CMK (cell line): ENCODE data around the gene SCN1B.
"Not testable (repeated sequence)": the region's sequence is repeated elsewhere in the genome, so short reads cannot be mapped to it uniquely, and the experiment has no call there.

Experiments
- DNase-seq: peaks from one replicate; pipeline ENCODE4 v3.0.0-alpha.2; 2010; ENCODE audit warnings: low read depth

The SCN1B gene

GRCh38 chr19:35030257-35031071 lies at the start of gene SCN1B:
Gene SCN1B (plus strand): TSS chr19:35030470. CDS start chr19:35030821, 351 bp downstream.
- DNase-seq, result no peak

DNA sequence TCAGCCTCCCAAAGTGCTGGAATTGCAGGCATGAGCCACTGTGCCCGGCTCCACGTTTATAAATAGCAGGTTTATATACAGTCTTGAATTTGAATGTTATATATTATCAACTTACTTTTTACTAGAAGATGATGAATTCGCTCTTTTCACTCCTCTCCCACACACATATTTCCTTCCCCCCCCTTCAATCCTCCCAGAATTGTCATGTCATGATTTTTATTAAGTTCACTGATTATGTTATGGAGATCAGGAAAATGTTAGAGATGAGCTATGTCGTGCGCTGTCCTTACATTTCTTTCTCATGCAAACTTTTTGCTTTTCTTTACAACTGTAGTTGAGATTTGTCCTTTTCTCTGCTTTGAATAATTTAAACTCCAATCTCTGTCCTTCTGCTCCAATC lies 48.0 kb upstream of the SCN1B start:
- DNase-seq, result no peak

- no peak for DNase-seq
Observed at GRCh38 chr19:34983786-34984185, 46.5 kb upstream of the SCN1B start.

DNA sequence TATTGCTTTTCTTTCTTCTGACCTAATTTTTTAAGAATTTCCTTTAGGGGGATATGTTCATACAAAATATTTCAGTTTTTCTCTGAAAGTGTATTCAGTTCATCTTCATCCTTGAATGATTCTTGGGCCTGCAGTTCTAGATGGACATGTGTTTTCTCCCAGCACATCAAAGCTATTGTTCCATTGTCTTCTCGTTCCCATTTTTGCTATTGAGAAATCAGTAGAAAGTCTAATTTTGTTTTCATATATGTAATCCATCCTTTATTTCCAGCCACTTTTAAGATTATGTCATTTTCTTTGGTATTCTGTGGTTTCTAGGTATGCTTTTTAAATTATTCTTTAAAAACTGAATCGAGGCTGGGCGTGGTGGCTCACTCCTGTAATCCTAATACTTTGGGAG lies 46.0 kb upstream of the SCN1B start:
- DNase-seq, result no peak

- no peak for DNase-seq
Observed at GRCh38 chr19:34985249-34986022, 44.8 kb upstream of the SCN1B start.

DNA sequence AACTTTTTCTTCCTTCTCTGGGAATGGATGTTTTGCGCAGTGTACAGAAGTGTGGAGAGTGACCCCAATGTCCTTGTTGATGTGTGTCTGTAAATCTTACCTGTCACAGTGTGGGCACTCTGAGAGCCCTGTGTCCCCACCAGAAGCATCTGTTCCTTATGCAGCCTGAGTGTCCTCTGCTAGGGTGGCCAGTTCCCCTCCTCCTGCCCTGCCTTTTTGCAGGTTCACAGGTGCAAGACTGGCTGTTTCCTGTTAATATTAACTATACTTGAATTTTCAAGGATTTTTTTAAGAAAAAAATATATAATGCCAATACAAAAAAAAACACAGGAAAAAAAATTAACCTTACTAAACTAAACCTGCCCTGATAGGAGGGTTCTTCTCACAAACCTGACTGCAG lies 42.2 kb upstream of the SCN1B start:
- DNase-seq, result no peak

DNA sequence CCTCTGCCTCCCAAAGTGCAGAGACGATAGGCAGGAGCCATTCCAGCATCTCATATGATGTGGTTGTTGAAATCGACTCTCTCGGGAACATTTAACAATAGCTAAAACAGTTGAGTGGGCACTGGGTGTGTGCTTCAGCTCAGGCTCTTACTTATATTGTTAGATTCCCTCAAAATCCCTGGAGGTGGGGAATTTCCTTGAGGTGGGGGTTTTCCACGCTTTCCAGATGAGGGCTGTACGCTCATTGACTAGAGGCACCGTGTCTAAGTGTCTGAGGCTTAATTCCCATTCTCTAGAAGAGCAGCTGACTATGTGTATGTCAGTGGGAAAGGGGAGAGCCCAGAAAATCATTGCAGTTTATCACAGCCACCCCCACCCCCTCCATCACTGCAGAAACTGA lies 41.0 kb upstream of the SCN1B start:
- no peak for DNase-seq

- DNase-seq, result no peak
Observed at GRCh38 chr19:34990578-34991192, 39.6 kb upstream of the SCN1B start.

DNA sequence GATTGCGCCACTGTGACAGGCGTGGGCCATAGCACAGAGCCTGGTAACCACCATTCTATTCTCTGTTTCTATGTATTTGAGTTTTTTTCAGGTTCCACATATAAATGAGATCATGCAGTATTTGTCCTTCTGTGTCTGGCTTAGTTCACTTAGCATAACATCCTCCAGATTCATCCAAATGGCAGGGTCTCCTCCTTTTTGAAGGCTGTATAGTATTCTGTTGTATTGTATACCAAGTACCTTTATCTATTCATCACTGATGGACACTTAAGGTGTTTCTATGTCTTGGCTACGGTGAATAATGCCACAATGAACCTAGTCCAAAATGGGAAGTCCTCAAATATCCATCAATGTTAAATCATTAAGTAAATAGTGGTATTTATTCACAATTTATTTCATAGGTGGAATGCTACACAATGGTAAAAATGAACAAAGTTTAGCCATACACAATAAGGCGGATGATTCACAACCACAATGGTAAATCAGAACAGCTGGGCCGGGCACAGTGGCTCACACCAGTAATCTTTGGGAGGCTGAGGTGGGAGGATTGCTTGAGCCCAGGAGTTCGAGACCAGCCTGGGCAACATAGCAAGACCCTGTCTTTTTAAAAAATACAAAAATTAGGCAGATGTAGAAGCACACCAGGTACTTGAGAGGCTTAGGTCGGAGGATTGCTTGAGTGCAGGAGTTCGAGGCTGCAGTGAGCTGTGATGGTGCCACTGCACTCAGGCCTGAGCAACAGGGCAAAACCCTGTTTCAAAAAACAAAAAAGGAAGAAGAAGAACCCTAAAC lies 38.5 kb upstream of the SCN1B start:
- DNase-seq, result no peak

DNA sequence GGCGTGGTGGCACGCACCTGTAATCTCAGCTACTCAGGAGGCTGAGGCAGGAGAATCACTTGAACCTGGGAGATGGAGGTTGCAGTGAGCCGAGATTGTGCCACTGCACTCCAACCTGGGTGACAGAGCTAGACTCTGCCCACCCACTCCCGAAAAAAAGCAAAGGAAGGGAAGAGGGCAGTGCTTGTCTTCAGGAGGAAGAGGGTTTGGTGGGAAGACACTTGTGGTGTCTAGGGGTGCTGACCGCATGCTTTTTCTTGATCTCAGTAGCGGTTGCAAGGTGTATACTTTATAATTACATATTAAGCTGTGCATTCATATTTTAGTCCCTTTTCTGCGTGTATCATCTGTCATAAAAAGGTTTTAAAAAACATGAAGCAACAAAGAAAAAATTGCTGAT lies 37.7 kb upstream of the SCN1B start:
- not testable (repeated sequence) for DNase-seq

DNA sequence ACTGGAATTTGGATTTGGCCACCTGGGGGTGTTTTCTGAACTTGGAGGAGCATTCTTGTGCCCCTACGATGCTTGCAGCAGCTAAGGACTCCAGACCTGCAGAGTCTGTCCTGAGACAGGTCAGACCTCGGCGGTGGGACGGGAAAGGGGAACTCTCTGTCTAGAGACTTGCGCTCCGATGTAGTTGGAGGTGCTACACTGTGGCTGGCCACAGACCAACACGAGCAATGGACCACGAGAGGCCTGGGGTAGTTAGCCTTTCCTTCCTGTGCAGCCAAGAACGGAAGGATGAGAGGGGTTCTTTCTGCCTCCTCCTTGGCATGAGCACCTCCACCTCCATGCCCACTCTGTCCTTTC lies 36.0 kb upstream of the SCN1B start:
- DNase-seq, result no peak

DNA sequence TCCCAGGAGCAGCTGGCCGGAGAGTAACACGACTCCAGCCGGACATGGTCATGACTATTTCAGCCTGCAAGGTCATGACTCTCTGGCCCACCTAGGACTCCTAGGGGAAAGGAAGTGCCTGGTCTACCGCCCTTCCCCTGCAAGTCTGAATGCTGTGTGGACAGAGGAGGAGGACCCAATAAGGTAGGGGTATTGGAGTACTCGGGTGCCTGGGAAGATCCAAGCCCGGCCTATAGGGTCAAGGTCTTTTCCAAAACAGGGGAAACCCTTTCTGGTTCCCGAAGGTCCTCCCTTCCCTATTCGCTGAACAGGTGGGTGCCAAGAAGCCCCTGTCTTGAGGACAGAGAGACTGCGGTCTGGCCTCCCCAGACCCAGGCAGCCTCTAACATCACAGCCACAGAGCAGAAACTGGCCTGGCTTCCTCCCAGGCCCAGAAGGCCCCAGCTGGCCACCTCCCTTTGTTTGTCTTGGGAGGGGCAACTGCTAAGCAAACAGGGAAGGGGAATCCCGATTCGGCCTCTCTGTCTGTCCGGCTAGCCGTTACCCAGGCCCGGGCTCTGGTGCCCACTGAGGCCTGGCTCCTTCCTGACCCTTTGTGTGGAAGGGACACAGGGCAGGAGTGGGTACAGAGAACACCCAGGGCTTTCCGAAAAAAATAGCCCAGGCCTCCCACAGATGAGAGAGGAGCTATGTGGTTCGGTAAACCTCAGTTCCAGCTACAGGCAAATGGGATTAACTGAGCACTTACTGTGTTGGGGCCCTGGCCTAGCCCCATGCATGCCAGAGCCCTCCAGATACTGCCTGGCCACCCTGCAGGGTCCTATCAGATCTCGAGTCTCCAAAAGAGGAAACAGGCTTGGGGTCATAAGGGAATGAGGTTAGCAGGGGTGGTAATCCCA lies 35.4 kb upstream of the SCN1B start:
- no peak for DNase-seq

DNA sequence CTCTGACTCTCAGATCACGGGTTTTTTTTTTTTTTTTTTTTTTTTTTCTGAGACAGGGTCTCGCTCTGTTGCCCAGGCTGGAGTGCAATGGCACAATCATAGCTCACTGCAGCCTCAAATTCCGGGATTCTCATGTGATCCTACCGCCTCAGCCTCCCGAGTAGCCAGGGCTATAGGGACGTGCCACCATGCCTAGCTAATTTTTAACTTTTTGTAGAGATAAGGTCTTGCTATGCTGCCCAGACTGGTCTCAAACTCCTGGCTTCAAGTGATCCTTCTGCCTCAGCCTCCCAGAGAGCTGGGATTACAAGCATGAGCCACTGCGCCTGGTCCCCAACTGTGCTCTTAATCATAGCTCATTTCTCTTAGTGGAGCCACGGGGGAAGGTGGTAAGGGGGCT lies 34.7 kb upstream of the SCN1B start:
- no peak for DNase-seq

DNA sequence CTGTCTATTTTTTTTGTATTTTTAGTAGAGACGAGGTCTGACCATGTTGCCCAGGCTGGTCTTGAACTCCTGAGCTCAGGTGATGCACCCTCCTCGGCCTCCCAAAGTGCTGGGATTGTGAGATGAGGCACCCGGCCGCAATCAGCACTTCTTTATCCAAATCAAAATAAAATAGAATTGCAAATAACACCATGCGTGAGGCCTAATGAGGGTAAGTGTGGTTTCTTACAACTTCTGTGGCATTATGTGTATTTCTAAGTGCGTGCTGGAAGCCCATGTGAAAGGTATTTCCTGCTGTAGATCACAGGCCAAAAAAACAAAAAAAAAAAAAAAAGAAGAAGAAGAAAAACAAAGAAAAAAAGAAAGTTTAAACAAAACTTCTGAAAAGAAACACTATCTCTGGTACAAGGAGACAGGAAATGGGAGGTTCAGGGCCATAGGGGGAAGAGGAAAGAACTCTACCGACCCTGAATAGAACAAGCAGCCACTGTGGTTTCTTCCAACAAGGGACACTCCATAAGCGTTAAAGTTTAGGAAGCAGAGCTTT lies 33.1 kb upstream of the SCN1B start:
- DNase-seq, result no peak

- not testable (repeated sequence) for DNase-seq
Observed at GRCh38 chr19:34998224-34998623, 32.0 kb upstream of the SCN1B start.

- DNase-seq, result no peak
Observed at GRCh38 chr19:34998777-34999497, 31.3 kb upstream of the SCN1B start.

- peak; percentile 54 for DNase-seq
Observed at GRCh38 chr19:34999498-35000337, 30.6 kb upstream of the SCN1B start, which contains the start of gene GRAMD1A. Gene GRAMD1A (plus strand): TSS chr19:35000323. CDS start chr19:35000479, 156 bp downstream.

GRCh38 chr19:35000338-35000646 lies 30.0 kb upstream of the SCN1B start:
- DNase-seq, result peak; percentile 63
